Hair follicular keratinocyte (primary cell): ENCODE measurements around the gene MCCD1. TPM values are rescaled to one million over a fixed set of nuclear protein-coding genes. Genes with fewer than 3 reads are reported as not detected.

Experiments used
- total RNA-seq: library from RNA; depleted of rRNA; stranded (reverse); fragments of >200 nt; gene quantifications from 2 replicates; pipeline ENCODE4 v1.2.3, GENCODE V29; 2015

MCCD1 gene
- not detected in 2 replicates for total RNA-seq

GRCh38 chr6:31528821-31529328 lies at the start of gene MCCD1:
Gene MCCD1 (plus strand): TSS chr6:31528962. CDS start chr6:31529015, 53 bp downstream.

GRCh38 chr6:31497531-31498476 lies 31.0 kb upstream of the MCCD1 start, which contains the start of gene MICB:
Gene MICB (plus strand): TSS chr6:31498145. CDS start chr6:31498194, 49 bp downstream.

GRCh38 chr6:31541658-31542521 lies 13.1 kb downstream of the MCCD1 start, which contains the start of gene DDX39B:
Gene DDX39B (minus strand): TSS chr6:31542003. CDS start chr6:31540532, 1,471 bp downstream.

GRCh38 chr6:31546339-31546957 lies 17.7 kb downstream of the MCCD1 start, which contains the start of gene ATP6V1G2:
Gene ATP6V1G2 (minus strand): TSS chr6:31546608. CDS start chr6:31546559, 49 bp downstream.

GRCh38 chr6:31546958-31547726 lies 18.4 kb downstream of the MCCD1 start, which contains the start of gene NFKBIL1:
Gene NFKBIL1 (plus strand): TSS chr6:31547608. CDS start chr6:31547695, 87 bp downstream.

GRCh38 chr6:31572041-31572911 lies 43.5 kb downstream of the MCCD1 start, which contains the start of gene LTA:
Gene LTA (plus strand): TSS chr6:31572289. CDS start chr6:31572743, 454 bp downstream.

GRCh38 chr6:31575335-31575901 lies 46.7 kb downstream of the MCCD1 start, which contains the start of gene TNF:
Gene TNF (plus strand): TSS chr6:31575565. CDS start chr6:31575742, 177 bp downstream.

Other genes starting within 250 kb of the MCCD1 start
- 48.4 and 141 TPM in 2 replicates for gene HLA-B, start 171.8 kb upstream of the MCCD1 start, total RNA-seq
- 53.6 and 58.3 TPM in 2 replicates for gene MICA, start 125.4 kb upstream of the MCCD1 start, total RNA-seq
- gene MICB, start 30.8 kb upstream of the MCCD1 start, total RNA-seq, result 8.7 and 16.8 TPM in 2 replicates
- 438 and 525 TPM in 2 replicates for gene DDX39B, start 13.0 kb downstream of the MCCD1 start, total RNA-seq
- gene ATP6V1G2, start 17.6 kb downstream of the MCCD1 start, total RNA-seq, result 0.11 and 0.16 TPM in 2 replicates
- 12.2 and 29.0 TPM in 2 replicates for gene NFKBIL1, start 18.6 kb downstream of the MCCD1 start, total RNA-seq
- gene LTA, start 43.3 kb downstream of the MCCD1 start, total RNA-seq, result not detected in 2 replicates
- 3.3 and 4.5 TPM in 2 replicates for gene TNF, start 46.6 kb downstream of the MCCD1 start, total RNA-seq
- 0.49 and 1.5 TPM in 2 replicates for gene LTB, start 53.5 kb downstream of the MCCD1 start, total RNA-seq
- gene LST1, start 57.3 kb downstream of the MCCD1 start, total RNA-seq, result not detected in 2 replicates
- not detected in 2 replicates for gene NCR3, start 64.0 kb downstream of the MCCD1 start, total RNA-seq
- not detected in 2 replicates for gene AIF1, start 86.3 kb downstream of the MCCD1 start, total RNA-seq
- gene PRRC2A, start 91.8 kb downstream of the MCCD1 start, total RNA-seq, result 88.0 and 92.7 TPM in 2 replicates
- 195 and 196 TPM in 2 replicates for gene BAG6, start 123.7 kb downstream of the MCCD1 start, total RNA-seq
- gene APOM, start 126.9 kb downstream of the MCCD1 start, total RNA-seq, result 1.2 and 2.3 TPM in 2 replicates
- gene C6orf47, start 131.8 kb downstream of the MCCD1 start, total RNA-seq, result 16.0 and 20.2 TPM in 2 replicates
- gene GPANK1, start 136.0 kb downstream of the MCCD1 start, total RNA-seq, result 13.1 and 16.0 TPM in 2 replicates
- 251 and 316 TPM in 2 replicates for gene CSNK2B, start 137.1 kb downstream of the MCCD1 start, total RNA-seq
- gene LY6G5B, start 141.0 kb downstream of the MCCD1 start, total RNA-seq, result 1.9 and 2.3 TPM in 2 replicates
- gene LY6G5C, start 152.1 kb downstream of the MCCD1 start, total RNA-seq, result 0.70 and 0.76 TPM in 2 replicates
- gene ABHD16A, start 174.4 kb downstream of the MCCD1 start, total RNA-seq, result 24.0 and 27.8 TPM in 2 replicates
- gene LY6G6F, start 177.9 kb downstream of the MCCD1 start, total RNA-seq, result not detected in 2 replicates
- gene LY6G6D, start 186.4 kb downstream of the MCCD1 start, total RNA-seq, result not detected in 2 replicates
- 0.15 TPM in 1 of 2 replicates, not detected in the other for gene LY6G6C, start 192.8 kb downstream of the MCCD1 start, total RNA-seq
- gene MPIG6B, start 194.4 kb downstream of the MCCD1 start, total RNA-seq, result not detected in 2 replicates
- gene DDAH2, start 200.3 kb downstream of the MCCD1 start, total RNA-seq, result 9.5 and 16.1 TPM in 2 replicates
- 805 and 887 TPM in 2 replicates for gene CLIC1, start 207.6 kb downstream of the MCCD1 start, total RNA-seq
- gene MSH5, start 211.0 kb downstream of the MCCD1 start, total RNA-seq, result 6.2 and 7.4 TPM in 2 replicates
- gene SAPCD1, start 233.7 kb downstream of the MCCD1 start, total RNA-seq, result 0.70 and 1.5 TPM in 2 replicates
- gene VWA7, start 248.4 kb downstream of the MCCD1 start, total RNA-seq, result 0.19 and 0.86 TPM in 2 replicates